RWPE1 (cell line): Measurements from ENCODE around the gene PLXNA3.
A peak's percentile ranks its signal among the peaks of the same experiment; 100 is the strongest.

Source experiments
- CTCF ChIA-PET: fragments of 350-600 bp; sonication (Branson Sonifier 250); formaldehyde crosslinking; extraction: SDS; loops from one replicate; lab custom pipeline; 2021; lab: Yijun Ruan, JAX
- POLR2A ChIA-PET: fragments of 400-600 bp; formaldehyde crosslinking; extraction: SDS; loops from one replicate; lab custom pipeline; 2020; ENCODE audit warnings: antibody characterized with exemption; ENCODE audit not compliant: low non-redundant PET; lab: Yijun Ruan, JAX
- DNase-seq: peaks from one replicate; pipeline ENCODE4 v3.0.0; 2012; ENCODE audit warnings: low spot score
- H3K27ac ChIP-seq: fragments of 450-650 bp; 2 replicates; pipeline ENCODE4 v1.5.1; 2017
- TF ChIP-seq, protein P1 (sequence below): fragments of 450-650 bp; conservative IDR thresholded peaks from 2 replicates; pipeline ENCODE4 v1.5.1; 2017; ENCODE audit warnings: low read depth, mild to moderate bottlenecking

PLXNA3 gene

DNA sequence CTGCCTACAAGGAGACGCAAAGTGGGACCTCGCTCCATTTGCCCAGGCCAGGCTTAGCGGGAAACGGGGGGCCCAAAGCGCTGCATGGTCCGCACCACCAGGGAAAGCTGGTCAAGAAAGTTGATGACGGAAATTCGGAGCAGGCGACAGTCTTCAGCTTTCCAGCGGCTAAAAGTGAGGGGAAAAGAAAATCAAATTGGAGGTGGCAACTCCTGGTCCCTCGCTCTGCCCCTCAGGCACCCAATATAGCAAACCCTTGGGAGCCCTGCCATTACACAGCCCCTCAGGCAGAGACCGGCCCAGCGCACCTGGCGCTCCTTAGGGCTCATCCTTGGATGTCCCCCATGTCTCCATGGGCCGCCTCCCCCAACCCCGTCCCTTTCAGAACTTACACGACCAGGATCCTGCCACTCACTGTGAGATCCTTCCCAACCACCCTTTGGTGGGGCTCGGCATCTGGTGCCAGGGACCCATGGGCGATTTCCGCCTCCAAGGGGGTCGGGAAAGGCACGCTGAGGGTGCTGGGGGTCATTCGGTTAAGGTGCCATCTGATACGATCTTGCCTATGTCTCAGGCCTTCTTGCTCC lies 19.9 kb downstream of the PLXNA3 start:
- no peak for DNase-seq
- ChIA-PET CTCF (no interaction called here), POLR2A (interaction anchor here (0.6 kb wide), 1 partner anchor 20 kb away, joined by 3 read pairs; the partner anchor contains the start of gene PLXNA3)
- TF ChIP-seq, protein P1, sequence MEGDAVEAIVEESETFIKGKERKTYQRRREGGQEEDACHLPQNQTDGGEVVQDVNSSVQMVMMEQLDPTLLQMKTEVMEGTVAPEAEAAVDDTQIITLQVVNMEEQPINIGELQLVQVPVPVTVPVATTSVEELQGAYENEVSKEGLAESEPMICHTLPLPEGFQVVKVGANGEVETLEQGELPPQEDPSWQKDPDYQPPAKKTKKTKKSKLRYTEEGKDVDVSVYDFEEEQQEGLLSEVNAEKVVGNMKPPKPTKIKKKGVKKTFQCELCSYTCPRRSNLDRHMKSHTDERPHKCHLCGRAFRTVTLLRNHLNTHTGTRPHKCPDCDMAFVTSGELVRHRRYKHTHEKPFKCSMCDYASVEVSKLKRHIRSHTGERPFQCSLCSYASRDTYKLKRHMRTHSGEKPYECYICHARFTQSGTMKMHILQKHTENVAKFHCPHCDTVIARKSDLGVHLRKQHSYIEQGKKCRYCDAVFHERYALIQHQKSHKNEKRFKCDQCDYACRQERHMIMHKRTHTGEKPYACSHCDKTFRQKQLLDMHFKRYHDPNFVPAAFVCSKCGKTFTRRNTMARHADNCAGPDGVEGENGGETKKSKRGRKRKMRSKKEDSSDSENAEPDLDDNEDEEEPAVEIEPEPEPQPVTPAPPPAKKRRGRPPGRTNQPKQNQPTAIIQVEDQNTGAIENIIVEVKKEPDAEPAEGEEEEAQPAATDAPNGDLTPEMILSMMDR, result no peak
- H3K27ac ChIP-seq, result peak overlapping the region; percentile 87

DNA sequence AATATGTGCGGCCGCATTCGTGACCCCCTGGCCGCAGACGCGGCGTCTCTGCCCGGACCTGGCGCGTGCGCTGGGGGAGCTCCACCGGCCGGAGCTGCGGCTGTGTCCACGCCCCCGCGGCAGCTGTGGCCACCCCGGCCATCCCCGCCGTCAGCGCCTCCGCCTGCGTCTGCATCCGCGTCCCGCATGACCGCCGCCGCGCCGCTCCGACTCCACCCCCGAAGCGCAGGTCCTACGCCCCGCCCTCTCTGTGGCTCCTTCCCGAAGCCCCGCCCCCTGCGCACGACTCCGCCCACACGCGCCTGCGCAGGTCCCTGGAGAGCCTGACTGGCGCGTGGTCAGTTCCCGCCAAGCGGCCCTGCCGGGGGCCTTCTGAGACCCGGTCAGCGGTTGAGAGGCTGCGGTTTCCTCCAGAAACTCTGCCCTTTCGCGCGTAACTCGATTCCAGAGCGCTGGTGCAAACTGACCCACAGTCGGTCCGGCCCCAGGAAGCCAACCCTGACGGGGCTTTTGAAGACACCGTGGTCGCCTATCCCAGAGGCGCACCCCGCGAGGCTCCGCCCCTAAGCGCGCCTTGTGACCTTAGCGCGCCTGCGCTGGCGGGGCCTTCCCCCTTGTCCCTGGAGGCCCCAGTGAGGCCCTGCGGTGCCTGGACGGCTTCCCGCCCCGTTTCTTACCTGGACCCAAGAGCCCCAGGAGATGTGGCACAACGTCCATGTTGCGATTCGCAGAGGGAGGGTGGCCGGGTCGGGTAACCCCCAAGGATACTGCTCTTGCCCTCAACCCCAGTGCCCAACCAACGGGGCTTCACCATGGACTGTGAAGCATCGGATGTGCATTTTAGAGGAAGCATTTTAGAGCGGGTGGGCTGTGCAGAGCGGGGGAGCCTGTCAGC lies 20.9 kb downstream of the PLXNA3 start, which contains the start of gene LAGE3:
Gene LAGE3 (minus strand): TSS at position 554 of the 895 bp plus-strand sequence. CDS start 366 bp downstream, at position 188.
- DNase-seq, result peak; percentile 86
- ChIA-PET CTCF (no interaction called here), POLR2A (no interaction called here)
- peak within 1 kb of the TSS; percentile 87 for H3K27ac ChIP-seq
- TF ChIP-seq, protein P1, result no peak

DNA sequence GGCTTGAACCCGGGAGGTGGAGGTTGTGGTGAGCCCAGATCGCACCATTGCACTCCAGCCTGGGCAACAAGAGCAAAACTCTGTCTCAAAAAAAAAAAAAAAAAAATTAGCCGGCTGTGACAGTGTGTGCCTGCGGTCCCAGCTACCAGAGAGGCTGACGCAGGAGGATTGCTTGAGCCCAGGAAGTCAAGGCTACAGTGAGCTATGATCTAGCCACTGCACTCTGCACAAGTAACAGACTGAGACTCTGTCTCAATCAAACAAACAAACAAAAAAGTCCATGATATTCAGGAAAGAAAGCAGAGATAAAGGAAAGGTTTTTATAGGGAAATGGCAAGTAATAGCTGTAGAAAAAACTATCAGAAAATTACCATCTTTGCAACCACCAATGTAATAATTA lies 23.1 kb downstream of the PLXNA3 start:
- TF ChIP-seq, protein P1, result no peak
- ChIA-PET CTCF (interaction anchor here (0.6 kb wide), 2 partner anchors 9 to 482 kb away, joined by 3 read pairs; no protein-coding TSS in a partner anchor), POLR2A (no interaction called here)

DNA sequence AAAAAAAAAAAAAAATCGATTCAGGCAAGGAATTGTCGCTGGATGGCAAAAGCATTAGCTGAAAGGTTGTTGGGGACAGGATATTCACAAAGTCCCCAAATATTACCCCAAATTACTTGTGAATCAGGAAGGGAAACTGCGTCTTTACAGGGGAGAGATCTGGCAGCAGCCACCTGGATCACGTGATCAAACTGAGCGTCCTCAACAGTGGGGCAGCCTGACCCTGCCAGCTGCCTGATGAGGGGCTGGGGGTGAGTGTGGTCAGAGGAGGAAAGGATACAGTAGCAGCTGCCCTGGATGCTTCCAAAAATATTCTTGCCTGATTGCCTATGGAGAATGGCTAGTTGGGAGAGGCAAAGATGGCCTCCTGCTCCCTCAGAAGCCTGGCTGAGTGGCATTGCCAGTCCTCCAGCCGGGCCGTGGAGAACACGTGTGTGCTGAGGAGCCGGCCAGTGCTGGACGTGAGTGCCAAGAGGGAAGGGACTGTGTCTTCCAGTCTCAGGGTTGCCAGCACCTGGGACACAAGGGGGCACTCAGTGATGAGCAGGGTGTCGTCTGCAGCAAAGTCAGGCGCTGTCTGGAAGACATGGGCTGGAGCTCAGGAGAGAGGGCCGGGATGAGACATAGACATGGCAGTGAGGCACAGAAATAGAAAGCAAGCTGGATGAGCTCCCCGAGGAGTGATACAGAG lies 24.0 kb downstream of the PLXNA3 start:
- peak overlapping the region; percentile 35 for H3K27ac ChIP-seq
- ChIA-PET POLR2A (no interaction called here), CTCF (interaction anchor here (0.6 kb wide), 1 partner anchor 483 kb away, joined by 3 read pairs; no protein-coding TSS in a partner anchor)
- no peak for DNase-seq
- TF ChIP-seq, protein P1, result no peak

More for the DNA sequence above, 23.1 kb downstream of the PLXNA3 start:
- no peak overlapping the region for H3K27ac ChIP-seq
- no peak for DNase-seq

DNA sequence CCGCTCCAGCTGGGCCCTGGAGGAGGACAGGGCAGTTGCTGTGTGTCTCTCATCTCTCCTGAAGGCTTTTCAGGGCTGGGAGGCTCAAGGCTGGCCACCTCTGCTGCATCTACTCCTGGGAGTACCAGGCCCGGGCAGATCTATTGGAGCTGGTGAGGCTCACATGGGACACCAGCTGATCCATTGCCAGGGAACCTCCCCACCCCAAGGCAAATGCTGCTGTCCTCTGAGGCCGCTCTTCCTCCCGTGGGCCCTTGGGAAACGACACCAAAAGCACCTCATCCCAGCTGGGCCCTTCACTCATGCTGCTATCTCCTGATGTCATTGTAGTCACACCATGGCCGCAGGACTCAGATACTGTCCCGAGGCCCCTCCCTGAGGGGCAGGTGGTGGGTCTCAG lies 24.7 kb downstream of the PLXNA3 start:
- TF ChIP-seq, protein P1, result no peak
- ChIA-PET POLR2A (no interaction called here), CTCF (no interaction called here)
- DNase-seq, result no peak
- H3K27ac ChIP-seq, result peak overlapping the region; percentile 35

DNA sequence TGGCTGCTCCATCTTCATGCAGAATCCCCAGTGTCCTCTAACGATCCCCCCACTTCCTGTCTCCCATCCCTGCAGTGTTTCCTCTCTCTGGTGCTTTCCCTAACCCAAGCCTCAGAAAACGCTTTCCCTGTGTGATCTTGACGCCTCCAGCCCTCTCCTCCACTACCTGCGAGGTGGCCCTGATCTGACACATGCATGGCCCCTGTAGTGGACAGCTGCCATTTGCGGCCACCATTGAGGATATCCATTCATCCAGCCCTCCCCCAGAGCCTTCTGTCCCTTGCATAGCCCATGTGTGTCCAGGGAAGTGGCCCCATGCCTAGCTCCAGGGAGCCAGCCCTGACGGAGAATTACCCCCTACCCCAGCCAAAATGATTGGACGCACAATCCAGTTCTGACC lies 25.2 kb downstream of the PLXNA3 start:
- CTCF ChIA-PET, result no interaction called here
- POLR2A ChIA-PET, result no interaction called here
- TF ChIP-seq, protein P1, result no peak
- no peak for DNase-seq
- no peak overlapping the region; the same call in 1 of the 2 replicates for H3K27ac ChIP-seq
